B cell (primary cell): ENCODE measurements around the gene AFG3L2.

Experiments used
- CTCF ChIP-seq: fragments of 200-600 bp; IDR thresholded peaks from one replicate; pipeline ENCODE4 v1.8.0; 2022; ENCODE audit warnings: antibody characterized with exemption, mild to moderate bottlenecking
- EZH2 ChIP-seq: IDR thresholded peaks from 2 replicates; pipeline ENCODE4 v1.6.1; 2012; ENCODE audit warnings: borderline replicate concordance, low read depth, mild to moderate bottlenecking, moderate library complexity, low read length; ENCODE audit not compliant: insufficient read depth, poor library complexity, severe bottlenecking

GRCh38 chr18:12347895-12348294 lies 29.1 kb downstream of the AFG3L2 start:
- TF ChIP-seq CTCF = no peak
- TF ChIP-seq EZH2 = no peak
